ENCODE data around the gene MARK3.
A peak's percentile ranks its signal among the peaks of the same experiment; 100 is the strongest.

Gene MARK3

DNA sequence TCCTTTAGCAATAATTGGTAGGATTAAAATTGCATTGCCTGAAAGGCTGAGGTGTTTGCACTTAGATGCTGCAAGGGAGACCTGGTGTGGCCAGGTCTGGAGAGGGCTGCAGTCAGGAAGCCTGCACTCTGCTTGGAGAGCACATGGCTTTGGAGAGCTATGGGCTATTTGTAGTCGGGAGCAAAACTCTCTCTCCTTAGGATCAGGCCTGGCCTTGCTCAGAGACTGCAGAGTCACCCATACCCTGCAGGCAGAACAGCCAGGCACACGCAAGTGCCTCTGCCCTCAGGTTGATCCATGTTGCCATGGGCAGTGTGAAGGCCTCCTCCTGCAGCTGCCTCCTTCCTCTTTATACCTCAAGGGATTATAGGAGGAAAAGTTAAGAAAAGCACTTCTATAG lies 110.6 kb downstream of the MARK3 start:
- H3K36me3 ChIP-seq, result peaks cover 99% of the 10 kb centered on the region

DNA sequence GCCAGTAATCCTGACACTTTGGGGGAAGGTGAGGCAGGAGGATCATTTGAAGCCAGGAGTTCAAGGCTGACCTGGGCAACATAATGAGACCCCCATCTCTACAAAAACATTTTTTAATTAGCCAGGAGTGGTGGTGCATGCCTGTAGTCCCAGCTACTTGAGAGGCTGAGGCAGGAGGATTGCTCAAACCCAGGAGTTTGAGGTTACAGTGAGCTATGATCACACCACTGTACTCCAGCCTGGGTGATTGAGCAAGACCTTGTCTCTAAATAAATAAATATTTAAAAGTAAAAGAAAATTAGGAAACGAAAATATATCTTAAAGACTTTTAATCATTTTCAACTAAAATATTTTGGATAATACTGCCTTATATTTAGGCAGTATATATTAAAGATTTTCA lies 111.6 kb downstream of the MARK3 start:
- no peaks in the 10 kb centered on the region for H3K27me3 ChIP-seq
- H3K36me3 ChIP-seq, result peaks cover 99% of the 10 kb centered on the region
- H3K4me3 ChIP-seq (ENCODE audit: low read depth in 1 of 2, low read length in 1 of 2), result no peak overlapping the region
- TF ChIP-seq, protein P1, sequence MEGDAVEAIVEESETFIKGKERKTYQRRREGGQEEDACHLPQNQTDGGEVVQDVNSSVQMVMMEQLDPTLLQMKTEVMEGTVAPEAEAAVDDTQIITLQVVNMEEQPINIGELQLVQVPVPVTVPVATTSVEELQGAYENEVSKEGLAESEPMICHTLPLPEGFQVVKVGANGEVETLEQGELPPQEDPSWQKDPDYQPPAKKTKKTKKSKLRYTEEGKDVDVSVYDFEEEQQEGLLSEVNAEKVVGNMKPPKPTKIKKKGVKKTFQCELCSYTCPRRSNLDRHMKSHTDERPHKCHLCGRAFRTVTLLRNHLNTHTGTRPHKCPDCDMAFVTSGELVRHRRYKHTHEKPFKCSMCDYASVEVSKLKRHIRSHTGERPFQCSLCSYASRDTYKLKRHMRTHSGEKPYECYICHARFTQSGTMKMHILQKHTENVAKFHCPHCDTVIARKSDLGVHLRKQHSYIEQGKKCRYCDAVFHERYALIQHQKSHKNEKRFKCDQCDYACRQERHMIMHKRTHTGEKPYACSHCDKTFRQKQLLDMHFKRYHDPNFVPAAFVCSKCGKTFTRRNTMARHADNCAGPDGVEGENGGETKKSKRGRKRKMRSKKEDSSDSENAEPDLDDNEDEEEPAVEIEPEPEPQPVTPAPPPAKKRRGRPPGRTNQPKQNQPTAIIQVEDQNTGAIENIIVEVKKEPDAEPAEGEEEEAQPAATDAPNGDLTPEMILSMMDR (IDR thresholded peaks at IDR 0.05), result no peak
- peaks cover 0 to 5% of the 10 kb centered on the region in 2 experiments for H3K4me1 ChIP-seq (ENCODE audit: control insufficient read depth in 1 of 2, insufficient read depth in 1 of 2, low read depth in 1 of 2, low read length in 1 of 2)
- no peaks in the 10 kb centered on the region for H3K9me3 ChIP-seq
- no peak overlapping the region for H3K27ac ChIP-seq

More for the DNA sequence above, 110.6 kb downstream of the MARK3 start:
- Histone ChIP-seq H3K27me3 (no peaks in the 10 kb centered on the region), H3K4me3 (ENCODE audit: low read depth in 1 of 2, low read length in 1 of 2) (no peak overlapping the region), H3K9me3 (no peaks in the 10 kb centered on the region), H3K27ac (no peak overlapping the region), H3K4me1 (ENCODE audit: control insufficient read depth in 1 of 2, insufficient read depth in 1 of 2, low read depth in 1 of 2, low read length in 1 of 2) (peaks cover 0 to 5% of the 10 kb centered on the region in 2 experiments)
- TF ChIP-seq, protein P1 (IDR thresholded peaks at IDR 0.05), result no peak

DNA sequence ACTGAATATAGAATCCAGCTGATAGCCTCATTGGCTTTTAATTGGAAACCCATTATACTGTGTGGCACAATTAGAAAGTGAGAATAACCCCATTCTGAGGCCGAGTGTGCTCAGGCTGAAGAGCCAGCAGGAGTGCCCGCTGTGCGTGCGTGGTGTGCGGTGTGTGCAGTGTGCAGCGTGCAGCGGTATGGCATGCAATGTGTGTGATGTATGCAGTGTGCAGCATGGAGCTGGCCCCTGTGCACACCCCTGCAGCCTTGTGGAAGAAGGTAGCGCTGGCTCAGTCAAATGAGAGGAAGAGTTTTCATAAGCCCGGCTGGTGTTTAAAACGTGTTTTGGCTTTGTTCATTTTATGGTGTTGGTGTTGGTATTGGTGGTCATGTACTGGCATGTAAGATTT lies 114.5 kb downstream of the MARK3 start:
- Histone ChIP-seq H3K4me3 (ENCODE audit: low read depth in 1 of 2, low read length in 1 of 2) (no peak overlapping the region), H3K27ac (no peak overlapping the region), H3K36me3 (peaks cover 99% of the 10 kb centered on the region), H3K27me3 (no peaks in the 10 kb centered on the region), H3K4me1 (ENCODE audit: control insufficient read depth in 1 of 2, insufficient read depth in 1 of 2, low read depth in 1 of 2, low read length in 1 of 2) (no peaks in the 10 kb centered on the region), H3K9me3 (no peaks in the 10 kb centered on the region)
- TF ChIP-seq, protein P1 (IDR thresholded peaks at IDR 0.05), result no peak

- Histone ChIP-seq H3K36me3 (peaks cover 99% of the 10 kb centered on the region), H3K4me1 (ENCODE audit: control insufficient read depth in 1 of 2, insufficient read depth in 1 of 2, low read depth in 1 of 2, low read length in 1 of 2) (no peaks in the 10 kb centered on the region), H3K9me3 (no peaks in the 10 kb centered on the region), H3K27me3 (no peaks in the 10 kb centered on the region), H3K4me3 (ENCODE audit: low read depth in 1 of 2, low read length in 1 of 2) (no peak overlapping the region), H3K27ac (no peak overlapping the region)
- TF ChIP-seq, protein P1 (IDR thresholded peaks at IDR 0.05), result peak; percentile 75
Measured at GRCh38 chr14:103500148-103500990, 115.2 kb downstream of the MARK3 start.

- TF ChIP-seq, protein P1 (IDR thresholded peaks at IDR 0.05), result no peak
- peaks cover 99% of the 10 kb centered on the region for H3K36me3 ChIP-seq
- H3K27ac ChIP-seq, result no peak overlapping the region
- no peak overlapping the region for H3K4me3 ChIP-seq (ENCODE audit: low read depth in 1 of 2, low read length in 1 of 2)
- no peaks in the 10 kb centered on the region for H3K27me3 ChIP-seq
- no peaks in the 10 kb centered on the region for H3K4me1 ChIP-seq (ENCODE audit: control insufficient read depth in 1 of 2, insufficient read depth in 1 of 2, low read depth in 1 of 2, low read length in 1 of 2)
- no peaks in the 10 kb centered on the region for H3K9me3 ChIP-seq
Measured at GRCh38 chr14:103501041-103501870, 116.0 kb downstream of the MARK3 start.

All from neutrophil (primary cell).